ENCODE data around the gene EEF1E1.

DNA sequence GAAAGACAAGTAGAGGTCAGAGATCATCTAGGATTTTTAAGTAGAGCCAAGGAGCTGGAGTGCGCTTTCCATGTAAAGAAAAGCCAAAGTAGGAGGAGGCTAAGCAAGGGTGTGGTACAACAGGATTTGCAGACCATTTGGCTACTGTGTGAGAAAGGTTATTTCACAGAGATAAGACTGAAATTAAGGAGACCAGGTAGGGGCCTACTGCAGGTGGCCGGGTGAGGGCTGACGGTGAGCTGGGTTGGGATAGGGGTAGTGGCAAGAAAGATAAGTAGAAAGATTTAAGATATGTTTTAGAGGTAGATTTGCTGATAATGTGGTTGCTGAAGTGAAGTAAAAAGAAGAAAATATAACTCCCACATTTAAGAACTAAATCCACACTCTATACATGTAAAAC is 42.0 kb downstream of the EEF1E1 start:
- TF ChIP-seq POLR2A (IDR thresholded peaks at IDR 0.05): no peak
- no peak for TF ChIP-seq CTCF (IDR thresholded peaks at IDR 0.05)
- no peak for TF ChIP-seq EP300 (IDR thresholded peaks at IDR 0.05)

All from tibial nerve (tissue), 4 donors.